NOMO-1 treated with DMSO at 0.1 percent for 48 hours (cell line): ENCODE measurements around the gene LRRC15.

Experiments used
- DNase-seq: peaks from one replicate; lab custom pipeline; 2025; ENCODE audit not compliant: unreplicated experiment; lab: John Stamatoyannopoulos, UW

LRRC15 gene

DNA sequence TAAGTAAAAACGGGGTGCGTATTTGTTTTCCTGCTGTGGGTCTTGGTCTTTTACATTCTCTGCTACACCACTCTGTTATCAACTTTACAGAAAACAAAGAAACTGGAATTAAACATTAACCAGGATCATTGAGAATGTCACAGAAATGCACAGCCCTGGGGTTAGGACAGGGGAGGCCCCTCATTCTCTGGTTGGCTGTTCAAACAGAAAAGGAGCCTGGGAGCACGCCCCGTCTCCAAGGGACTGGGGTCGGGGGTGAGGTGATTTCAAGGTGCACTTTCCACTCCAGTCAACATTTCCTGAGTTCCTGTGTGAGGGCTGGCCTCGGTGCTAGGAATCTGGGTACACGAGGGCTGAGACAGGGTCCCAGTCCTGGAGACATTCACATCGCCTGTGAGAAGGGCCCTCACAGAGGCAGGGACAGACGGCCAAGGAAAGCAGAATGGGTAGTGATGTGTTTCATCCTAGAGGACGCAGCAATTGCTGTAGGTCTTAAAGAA is 48.7 kb downstream of the LRRC15 start:
- DNase-seq, result no peak

DNA sequence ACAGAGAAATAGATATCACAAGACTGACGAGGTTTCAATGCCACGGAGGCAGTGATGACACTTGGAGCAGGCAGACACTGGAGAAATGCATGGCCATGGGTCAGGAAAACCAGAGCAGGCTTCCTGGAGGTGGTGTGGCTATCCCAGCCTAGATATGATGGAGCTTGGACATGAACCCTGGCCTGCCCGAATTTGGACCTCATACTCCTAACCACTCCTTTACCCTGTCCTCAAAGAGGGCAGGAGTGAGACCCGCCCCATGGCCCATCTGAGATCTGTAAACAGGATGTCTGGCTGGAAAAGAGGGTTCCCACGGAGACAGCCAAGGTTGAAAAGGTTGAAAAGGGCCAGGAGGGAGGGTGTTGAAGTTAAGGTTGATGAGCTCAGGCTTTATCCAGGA is 49.4 kb downstream of the LRRC15 start:
- DNase-seq, result no peak

DNA sequence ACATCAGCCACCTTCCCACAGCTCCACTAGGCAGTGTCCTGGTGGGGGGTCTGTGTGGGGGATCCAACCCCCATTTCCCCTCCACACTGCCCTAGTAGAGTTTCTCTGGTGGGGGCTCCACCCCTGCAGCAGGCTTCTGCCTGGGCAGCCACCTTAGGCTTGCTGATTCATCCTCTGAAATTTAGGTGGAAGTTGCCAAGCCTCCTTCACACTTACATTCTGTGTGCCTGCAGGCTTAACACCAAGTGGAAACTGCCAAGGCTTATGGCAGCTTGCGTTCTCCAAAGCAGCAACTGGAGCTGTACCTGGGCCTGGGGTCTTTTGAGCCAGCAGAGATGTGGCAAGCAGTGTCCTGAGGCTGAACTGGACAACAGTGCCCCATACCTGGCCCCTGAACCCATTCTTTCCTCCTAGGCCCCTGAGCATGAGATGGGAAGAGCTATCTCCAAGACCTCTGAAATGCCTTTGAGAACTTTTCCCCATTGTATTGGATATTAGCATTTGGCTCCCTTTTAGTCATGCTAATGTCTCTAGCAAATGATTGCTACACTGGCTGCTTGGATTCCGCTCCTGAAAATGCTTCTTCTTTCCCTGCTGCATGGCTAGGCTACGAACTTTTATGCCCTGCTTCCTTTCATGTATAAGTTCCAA is 50.9 kb downstream of the LRRC15 start:
- DNase-seq, result no peak

DNA sequence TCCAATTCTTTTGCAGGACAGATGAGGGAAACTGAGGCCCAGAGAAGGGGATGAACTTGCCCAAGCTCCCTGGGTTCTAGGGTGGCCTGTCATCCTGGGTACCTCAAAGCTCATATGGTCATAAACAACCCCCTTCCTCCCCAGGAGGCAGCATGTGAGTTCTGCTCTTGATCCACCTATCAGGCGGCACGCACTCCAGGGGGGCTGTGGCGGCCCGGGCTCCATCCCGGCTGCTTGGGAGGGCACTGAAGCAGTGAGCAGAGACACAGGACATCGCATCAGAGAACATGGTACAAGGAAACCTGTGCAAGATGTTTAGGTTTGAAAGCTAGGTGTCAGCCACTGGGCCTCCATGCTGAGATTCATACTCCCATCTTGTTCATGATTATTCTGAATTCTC is 52.6 kb downstream of the LRRC15 start:
- no peak for DNase-seq

DNA sequence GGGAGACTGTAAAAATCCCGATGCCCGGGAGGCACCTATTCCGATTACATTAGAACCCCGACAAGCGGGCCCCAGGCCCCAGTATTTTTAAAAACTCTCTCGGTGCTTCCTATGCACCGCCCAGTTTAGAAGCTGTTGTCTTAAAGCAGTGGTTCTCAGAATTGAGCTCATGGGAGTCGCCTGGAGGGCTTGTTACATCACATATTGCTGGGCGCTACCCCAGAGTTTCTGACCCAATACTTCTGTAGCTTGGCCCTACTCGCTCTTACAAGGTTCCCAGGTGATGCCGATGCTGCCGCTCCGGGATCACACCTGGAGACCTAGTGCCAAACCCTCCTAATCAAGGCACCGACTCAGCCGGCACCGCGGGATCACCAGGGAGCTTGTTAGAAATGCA is 53.6 kb downstream of the LRRC15 start:
- no peak for DNase-seq

DNA sequence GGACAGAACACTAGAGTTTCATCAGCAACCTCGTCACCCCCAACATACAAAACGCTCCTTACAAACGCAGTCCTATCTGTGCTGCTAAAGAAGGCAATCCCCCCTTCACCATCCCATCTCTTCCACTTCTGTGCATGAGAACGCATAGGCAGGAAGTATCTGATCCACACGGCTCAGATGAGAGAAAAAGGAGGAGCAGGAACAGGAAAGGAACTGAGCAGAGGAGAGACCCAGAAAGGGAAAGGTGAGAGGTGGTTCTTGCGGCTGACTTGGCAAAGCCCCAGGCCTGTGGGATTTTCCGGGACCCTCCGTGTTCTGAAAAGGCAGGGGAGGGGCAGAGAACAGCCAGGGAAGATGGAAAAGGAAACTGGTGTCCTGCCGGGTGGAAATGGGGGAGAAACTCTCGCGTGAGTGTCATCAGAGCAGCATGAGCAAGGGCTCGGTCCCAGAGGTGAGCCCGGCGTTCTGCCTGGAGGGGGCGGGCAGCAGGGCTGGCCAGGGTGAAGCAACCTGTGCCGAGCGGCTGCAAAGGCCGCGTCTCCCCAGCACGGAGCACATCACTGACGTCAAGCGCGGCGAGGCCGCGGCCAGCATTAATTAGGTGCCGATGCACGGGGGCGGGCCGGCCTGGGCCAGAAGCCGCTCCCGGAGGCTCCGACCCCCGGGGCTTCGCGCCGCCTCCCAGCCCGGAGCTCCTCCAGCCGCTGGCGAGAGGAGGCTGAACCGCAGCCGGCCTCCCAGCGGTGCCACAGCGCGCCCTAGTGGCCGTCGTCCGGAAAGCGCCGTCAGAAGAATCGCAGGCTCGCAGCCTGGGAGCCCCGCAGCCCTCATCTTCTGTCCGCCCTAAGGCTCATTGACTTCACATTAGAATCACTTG is 54.2 kb downstream of the LRRC15 start:
- peak; percentile 77 for DNase-seq

DNA sequence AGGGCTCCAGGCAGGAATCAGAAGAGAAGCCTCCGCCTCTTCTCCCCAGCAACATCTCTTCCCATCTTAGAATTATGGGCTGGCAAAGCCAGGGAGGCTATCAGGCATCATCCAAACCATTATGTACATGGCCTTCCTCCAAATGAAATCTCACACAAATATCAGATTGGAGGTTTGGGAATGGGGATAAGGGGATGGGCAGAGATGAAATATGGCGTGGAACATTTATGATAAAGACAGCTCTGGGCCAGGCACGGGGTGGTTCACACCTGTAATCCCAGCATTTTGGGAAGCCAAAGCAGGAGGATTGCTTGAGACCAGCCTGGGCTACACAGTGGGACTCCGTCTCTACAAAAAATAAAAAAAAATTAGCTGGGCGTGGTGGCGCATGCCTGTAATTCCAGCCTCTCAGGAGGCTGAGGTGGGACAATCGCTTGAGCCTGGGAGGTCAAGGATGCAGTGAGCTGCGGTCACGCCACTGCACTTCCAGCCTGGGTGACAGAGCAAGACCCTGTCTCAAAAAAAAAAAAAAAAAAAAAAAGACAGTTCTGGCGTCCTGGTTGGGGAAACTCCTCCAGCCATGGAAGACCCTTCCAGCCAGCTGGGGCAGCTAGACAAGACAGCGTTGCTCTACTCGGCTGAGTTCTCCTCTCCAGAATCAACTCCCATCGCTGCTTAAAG is 55.0 kb downstream of the LRRC15 start:
- DNase-seq, result no peak

DNA sequence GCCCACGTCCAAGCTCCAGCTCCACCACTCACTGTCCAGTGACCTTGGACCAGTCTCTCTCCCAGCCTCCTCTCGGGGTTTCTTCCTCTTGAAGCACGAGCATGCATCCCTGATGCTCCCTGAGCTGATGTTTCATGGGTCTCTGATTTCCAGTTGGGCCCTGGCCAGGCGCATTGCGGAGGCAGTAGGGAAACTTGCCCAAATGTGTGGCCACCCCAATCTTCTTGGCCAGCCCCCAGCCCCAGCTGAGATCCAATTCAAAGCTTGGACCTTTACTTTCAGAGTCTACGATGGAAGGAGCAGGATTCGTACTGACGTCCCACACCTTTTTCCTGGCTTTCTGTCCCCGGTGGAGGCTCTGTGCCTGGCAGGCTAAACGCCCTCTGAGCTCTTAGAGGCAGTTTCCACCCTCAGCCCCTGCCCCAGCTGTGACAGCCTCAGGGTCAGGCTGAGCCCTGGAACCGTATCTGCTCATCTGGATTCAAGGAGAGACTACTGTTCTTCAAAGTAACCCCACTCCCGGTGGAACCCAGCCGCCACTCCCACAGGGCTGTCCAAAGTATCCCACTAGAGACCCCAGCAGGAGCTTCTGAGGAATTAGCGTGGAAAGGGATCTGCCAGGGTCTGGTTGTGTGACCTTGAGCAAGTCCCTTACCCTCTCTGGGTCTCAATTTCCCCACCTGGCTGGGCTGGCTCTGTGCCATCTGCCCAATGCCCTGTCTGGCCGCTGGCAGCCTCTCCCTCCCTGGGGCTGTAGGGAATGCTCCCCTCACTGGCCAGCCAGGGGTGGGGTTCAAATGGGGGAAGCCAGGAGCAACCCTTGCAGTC is 55.8 kb downstream of the LRRC15 start:
- DNase-seq, result no peak

DNA sequence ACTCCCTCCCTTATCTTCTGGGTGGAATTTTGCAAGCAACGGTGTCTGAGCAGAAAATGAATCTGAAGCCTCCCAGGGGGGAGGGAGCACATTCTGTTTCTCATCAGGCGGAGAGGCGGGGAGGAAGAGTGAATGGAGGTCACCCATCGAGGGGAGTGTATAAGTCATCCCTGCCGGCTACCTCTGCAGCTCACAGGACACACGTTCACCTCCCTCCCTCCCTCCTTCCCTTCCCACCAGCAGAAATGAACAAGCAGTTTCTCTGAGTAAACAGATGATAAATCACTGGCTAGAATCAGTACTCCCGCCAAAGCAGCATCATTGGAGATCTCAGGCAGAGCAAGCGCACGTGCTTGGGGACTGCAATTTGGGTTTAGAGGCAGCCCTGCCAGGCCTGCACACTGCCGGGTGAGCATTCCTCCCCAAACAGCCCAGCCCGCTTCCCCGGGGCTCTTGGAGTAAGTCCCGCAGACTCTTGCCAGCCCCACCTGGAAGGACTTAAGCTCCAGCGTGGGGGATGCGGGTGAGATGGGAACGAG is 56.7 kb downstream of the LRRC15 start:
- no peak for DNase-seq

DNA sequence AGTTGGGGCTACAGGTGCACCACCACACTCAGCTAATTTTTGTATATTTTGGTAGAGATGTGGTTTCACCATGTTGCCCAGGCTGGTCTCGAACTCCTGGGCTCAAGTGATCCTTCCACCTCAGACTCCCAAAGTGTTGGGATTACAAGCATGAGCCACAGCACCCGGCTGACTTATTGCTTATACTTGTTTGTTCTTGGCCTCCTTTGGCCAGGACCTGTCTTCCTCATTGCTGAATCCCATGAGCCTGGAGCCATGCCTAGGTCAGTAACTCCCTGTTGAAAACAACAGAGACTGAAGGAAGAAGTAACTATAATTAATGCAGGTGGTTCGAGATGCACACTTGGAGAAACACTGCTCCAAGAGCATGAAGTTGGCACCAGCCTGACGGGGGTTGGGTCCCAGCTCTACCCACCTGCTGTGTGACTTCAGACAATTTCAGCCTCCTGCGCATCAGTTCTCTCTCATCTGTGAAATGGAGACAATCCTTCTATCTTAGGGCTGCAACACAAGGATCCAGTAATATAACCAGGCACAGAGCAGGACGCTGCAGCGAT is 57.3 kb downstream of the LRRC15 start:
- DNase-seq, result no peak

DNA sequence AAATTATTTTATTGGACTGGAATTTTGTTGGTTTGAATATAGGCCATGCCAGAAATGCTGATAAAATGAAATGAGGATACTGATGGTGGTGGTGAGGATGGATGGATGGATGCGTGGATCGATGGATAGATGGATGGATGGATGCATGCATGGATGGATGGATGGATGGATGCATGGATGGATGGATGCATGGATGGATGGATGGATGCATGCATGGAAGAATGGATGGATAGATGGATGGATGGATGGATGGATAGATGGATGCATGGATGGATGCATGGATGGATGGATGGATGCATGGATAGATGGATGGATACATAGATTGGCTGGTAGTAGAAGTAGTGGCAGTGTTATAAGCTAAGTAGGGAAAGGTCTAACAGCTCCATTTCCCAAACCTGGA is 58.5 kb downstream of the LRRC15 start:
- DNase-seq, result no peak

DNA sequence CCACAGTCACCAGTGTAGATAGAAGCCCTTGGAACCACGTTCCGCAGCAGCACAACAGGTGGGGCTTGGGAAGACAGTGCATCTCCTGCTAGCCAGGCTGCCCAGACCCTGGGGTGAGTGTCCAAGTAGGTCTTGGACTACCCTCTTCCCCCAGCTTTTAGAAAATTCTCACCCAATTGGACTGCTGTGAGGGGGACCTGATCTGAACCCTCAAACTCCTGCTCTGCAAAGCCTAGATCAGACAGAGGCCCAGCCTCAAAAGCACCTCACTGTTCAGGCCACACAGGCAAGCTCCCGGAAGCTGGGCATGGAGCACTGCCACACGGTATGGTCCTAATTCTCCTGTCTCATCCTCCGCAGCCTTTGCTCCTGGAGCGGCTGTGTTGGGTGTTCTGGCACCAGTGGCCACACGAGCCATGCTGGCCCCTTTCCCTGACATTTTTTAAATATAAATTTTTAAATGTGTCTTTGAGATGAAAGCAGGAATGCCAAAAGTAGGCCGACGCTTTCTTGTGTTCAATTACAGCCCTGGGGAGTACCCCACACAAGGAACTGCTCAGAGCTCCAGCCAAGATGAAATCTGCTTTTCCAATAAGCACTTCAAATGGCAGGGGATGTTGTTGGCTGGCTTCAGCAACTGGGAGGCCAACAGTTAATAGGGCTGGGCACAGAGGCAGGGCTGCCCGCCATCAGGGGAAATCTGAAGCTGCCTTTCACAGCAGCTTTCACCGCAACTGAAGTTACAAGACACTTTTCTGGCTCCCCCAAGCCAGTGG is 59.3 kb downstream of the LRRC15 start:
- no peak for DNase-seq

DNA sequence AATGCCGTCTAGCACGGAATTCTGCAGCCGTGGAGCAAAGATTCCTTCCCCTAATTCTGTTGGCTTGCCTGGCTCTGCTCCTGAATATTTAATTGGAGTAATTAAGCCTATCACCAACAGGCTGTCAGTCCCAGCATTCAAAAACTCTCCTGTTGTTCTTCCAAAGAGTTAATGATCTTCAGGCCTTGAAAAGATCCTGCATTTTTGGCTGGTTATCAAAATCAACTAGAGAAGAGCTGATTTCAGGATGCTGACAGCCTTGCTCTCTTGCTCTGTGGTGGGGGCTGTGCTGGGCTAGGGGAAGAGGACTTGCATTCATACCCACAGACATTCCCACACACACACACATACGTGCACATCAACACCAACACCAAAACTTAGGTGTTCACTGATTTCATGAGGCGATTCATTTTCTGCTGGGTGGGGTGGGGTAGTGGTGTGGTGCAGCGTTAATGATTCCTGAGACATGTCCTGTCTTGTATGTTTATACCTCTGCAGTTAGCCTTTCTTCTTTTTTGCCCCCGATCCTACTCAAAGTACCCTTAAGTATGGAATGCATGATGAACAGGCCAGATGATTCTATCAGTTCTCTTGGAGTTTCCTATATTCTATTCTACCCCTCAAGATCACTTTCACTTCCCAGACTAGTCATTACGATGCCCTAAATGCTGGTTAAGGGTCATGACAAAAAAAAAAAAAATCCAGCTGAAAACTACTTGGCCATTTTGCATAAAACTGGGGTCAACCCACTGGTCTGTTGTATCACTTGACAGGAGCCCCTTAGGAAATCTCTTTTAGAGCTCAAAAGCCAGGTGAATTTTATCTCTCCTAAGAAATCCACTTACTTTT is 60.7 kb downstream of the LRRC15 start:
- DNase-seq, result peak; percentile 9

DNA sequence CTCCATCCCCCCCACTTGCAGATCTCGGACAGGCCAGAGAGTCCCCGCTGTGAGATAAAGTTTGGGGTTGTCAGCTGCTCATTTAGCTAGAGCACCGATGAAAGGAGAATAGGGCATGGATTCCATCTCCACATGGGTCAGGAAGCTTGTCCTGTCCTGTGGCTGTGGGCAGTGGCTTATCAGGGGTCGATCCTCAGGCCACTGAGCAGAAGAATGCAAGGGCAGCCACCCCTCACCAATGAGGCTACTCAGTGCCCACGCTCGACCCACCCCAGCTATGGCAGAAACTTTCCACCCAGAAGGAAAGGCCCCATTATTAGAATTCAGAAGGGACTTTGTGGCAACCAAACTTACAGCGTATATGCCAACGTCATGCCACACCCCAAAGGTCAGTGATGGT is 61.7 kb downstream of the LRRC15 start:
- no peak for DNase-seq

DNA sequence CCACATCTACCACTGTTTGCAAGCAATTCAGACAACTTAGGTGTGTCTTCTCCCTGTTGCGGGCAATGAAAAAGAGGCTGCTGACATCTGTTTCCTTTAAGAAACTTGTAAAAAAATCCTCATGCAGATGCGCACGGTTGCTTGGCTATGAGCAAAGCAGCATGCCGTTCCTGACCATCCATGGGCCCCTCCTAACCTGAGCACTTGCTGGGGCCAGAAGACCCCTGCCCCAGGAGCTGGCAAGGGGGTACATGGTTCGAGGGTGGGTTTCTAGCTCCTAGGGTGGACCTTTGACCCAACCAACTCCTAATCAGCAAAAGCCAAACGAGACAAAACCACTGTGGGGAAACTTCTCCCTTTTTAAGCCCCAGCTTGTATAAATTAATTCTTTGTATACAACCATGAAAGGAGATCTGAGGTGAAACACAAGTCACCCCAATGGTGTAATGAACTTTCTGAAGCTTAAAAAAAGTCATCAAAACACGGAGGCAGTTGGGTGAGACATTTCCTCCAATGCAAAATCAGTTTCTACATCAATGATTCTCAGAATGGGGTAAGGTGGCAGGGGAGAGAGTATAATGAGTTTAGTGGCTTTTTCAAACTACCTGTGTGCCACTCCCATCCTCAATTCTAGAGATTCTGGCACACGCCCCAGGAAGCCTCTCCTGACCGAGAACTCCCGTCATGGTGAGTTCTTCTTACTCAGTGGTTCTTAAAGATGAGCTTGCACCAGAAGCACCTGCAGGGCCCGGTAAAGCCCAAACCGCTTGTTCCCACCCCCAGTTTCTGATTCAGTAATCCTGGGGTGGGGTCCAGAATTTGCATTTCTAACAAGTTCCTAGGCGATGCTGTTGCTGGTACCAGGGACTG is 62.5 kb downstream of the LRRC15 start:
- no peak for DNase-seq

DNA sequence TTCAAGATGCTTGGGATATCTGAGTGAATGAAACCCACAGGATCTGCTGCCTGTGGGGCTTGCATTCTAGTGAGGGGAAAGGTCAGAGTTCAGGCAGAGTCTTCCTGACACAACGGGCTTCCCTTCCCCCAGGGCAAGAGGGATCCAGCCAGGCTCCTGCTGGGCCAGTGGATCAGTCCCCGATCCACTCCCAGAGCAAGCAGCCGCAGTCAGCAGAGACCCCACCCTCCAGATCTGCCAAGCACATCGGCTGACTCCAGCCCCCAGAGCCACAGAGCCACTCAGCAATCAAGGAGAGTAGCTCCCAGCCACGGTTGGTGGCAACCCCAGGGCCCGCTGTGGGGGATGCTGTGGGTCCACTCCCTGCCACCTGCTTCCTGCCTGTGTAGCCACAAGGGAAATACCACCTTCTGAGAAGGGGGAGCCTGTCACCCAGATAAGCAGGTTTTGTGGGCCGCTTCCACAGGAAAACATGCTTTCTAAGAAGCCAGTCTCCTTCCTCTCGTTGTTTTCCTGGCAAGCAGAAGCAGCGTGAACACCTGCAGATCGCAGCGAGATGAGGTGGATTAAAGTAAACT is 63.3 kb downstream of the LRRC15 start:
- no peak for DNase-seq

DNA sequence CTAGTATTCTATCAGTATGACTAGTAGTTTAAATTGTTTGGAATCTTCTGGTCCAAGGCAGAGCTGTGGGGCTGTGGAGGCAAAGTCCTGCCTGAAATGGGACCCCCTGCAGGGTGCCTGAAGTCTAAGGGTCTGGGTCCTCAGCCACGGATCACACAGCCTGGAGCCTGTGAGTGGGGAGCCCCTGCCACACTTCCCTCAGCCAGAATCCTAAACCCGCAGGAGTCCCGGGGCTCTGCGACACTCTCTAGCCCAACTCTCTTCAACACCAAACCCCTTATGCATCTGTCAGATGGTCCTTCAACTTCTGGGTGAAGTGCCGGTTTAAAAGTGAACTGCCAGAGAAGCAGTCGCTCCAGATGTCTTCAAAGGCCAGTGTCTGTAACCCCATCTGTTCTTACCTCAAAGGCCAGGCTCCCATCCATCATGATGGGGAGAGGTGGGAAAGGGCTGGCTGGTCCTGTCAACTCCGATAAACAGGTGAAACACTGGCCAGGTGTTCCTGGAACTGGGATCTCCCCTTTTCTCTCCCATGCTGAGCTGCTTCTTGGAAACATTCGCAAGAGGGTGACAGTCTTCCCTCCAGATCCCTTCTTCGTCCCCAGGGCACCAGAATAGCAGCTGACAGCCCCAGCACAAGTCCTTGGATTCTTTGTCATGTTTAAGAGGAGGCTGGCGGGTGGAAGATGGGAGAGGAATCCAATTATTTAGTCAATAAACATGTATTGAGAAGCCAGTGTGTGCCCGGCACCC is 64.0 kb downstream of the LRRC15 start:
- DNase-seq, result no peak
